ENCODE results near the gene FES.
"Not testable (repeated sequence)": the region's sequence is repeated elsewhere in the genome, so short reads cannot be mapped to it uniquely, and the experiment has no call there.

The FES gene

GRCh38 chr15:90892023-90892422 is 7.7 kb downstream of the FES start:
- no peaks in the 10 kb centered on the region for H3K9me3 Mint-ChIP-seq
- peaks cover 4% of the 10 kb centered on the region for H3K36me3 Mint-ChIP-seq (ENCODE audit: insufficient read depth)
- no peak for DNase-seq (ENCODE audit: low spot score in 2 of 2)
- H3K4me3 Mint-ChIP-seq = no peak overlapping the region
- peaks cover 17% of the 10 kb centered on the region for H3K4me1 Mint-ChIP-seq
- ATAC-seq (replicated peaks; ENCODE audit: extremely low read depth, poor library complexity, severe bottlenecking) = no peak
- H3K27me3 Mint-ChIP-seq = peaks cover 19% of the 10 kb centered on the region
- H3K27ac Mint-ChIP-seq (ENCODE audit: low read depth) = no peak overlapping the region

GRCh38 chr15:90892498-90893174 is 8.3 kb downstream of the FES start:
- Mint-ChIP-seq H3K27me3 (peaks cover 13% of the 10 kb centered on the region), H3K4me3 (no peak overlapping the region), H3K27ac (ENCODE audit: low read depth) (no peak overlapping the region), H3K36me3 (ENCODE audit: insufficient read depth) (peaks cover 4% of the 10 kb centered on the region), H3K9me3 (no peaks in the 10 kb centered on the region), H3K4me1 (peaks cover 15% of the 10 kb centered on the region)
- no peak for ATAC-seq (replicated peaks; ENCODE audit: extremely low read depth, poor library complexity, severe bottlenecking)
- no peak for DNase-seq (ENCODE audit: low spot score in 2 of 2)

- peaks cover 5% of the 10 kb centered on the region for H3K27me3 Mint-ChIP-seq
- H3K9me3 Mint-ChIP-seq = no peaks in the 10 kb centered on the region
- H3K36me3 Mint-ChIP-seq (ENCODE audit: insufficient read depth) = peaks cover 5% of the 10 kb centered on the region
- H3K4me3 Mint-ChIP-seq = no peak overlapping the region
- no peak overlapping the region for H3K27ac Mint-ChIP-seq (ENCODE audit: low read depth)
- H3K4me1 Mint-ChIP-seq = peaks cover 10% of the 10 kb centered on the region
- ATAC-seq (replicated peaks; ENCODE audit: extremely low read depth, poor library complexity, severe bottlenecking) (no peak), DNase-seq (ENCODE audit: low spot score in 2 of 2) (no peak)
Observed at GRCh38 chr15:90893175-90894090, 9.1 kb downstream of the FES start.

GRCh38 chr15:90895571-90896117 is 11.3 kb downstream of the FES start:
- no peak for DNase-seq (ENCODE audit: low spot score in 2 of 2)
- Mint-ChIP-seq H3K4me3 (no peak overlapping the region), H3K27me3 (no peaks in the 10 kb centered on the region), H3K9me3 (no peaks in the 10 kb centered on the region), H3K4me1 (no peaks in the 10 kb centered on the region), H3K27ac (ENCODE audit: low read depth) (no peak overlapping the region), H3K36me3 (ENCODE audit: insufficient read depth) (peaks cover 5% of the 10 kb centered on the region)
- ATAC-seq (replicated peaks; ENCODE audit: extremely low read depth, poor library complexity, severe bottlenecking) = no peak

GRCh38 chr15:90897131-90897655 is 12.9 kb downstream of the FES start:
- not testable (repeated sequence) for H3K4me3 Mint-ChIP-seq; ATAC-seq (replicated peaks; ENCODE audit: extremely low read depth, poor library complexity, severe bottlenecking); DNase-seq (ENCODE audit: low spot score in 2 of 2); H3K27me3 Mint-ChIP-seq; H3K4me1 Mint-ChIP-seq; H3K36me3 Mint-ChIP-seq (ENCODE audit: insufficient read depth); H3K9me3 Mint-ChIP-seq
- peak overlapping the region; percentile 63 for H3K27ac Mint-ChIP-seq (ENCODE audit: low read depth)

- Mint-ChIP-seq H3K4me1 (peaks cover 24% of the 10 kb centered on the region), H3K27ac (ENCODE audit: low read depth) (peak overlapping the region; percentile 82), H3K36me3 (ENCODE audit: insufficient read depth) (peaks cover 13% of the 10 kb centered on the region), H3K27me3 (no peaks in the 10 kb centered on the region), H3K9me3 (no peaks in the 10 kb centered on the region), H3K4me3 (peak overlapping the region; percentile 82)
- DNase-seq (ENCODE audit: low spot score in 2 of 2) = no peak
- no peak for ATAC-seq (replicated peaks; ENCODE audit: extremely low read depth, poor library complexity, severe bottlenecking)
Observed at GRCh38 chr15:90901175-90902039, 17.1 kb downstream of the FES start.

GRCh38 chr15:90902040-90902839 is 17.9 kb downstream of the FES start:
- no peaks in the 10 kb centered on the region for H3K27me3 Mint-ChIP-seq
- H3K36me3 Mint-ChIP-seq (ENCODE audit: insufficient read depth) = peaks cover 13% of the 10 kb centered on the region
- H3K9me3 Mint-ChIP-seq = no peaks in the 10 kb centered on the region
- peak; percentile 50 to 51 for DNase-seq (ENCODE audit: low spot score in 2 of 2)
- peak overlapping the region; percentile 82 for H3K4me3 Mint-ChIP-seq
- H3K4me1 Mint-ChIP-seq = peaks cover 24% of the 10 kb centered on the region
- H3K27ac Mint-ChIP-seq (ENCODE audit: low read depth) = peak overlapping the region; percentile 82
- ATAC-seq (replicated peaks; ENCODE audit: extremely low read depth, poor library complexity, severe bottlenecking) = peak; percentile 75

GRCh38 chr15:90902840-90903732 is 18.8 kb downstream of the FES start, which contains the start of gene MAN2A2:
TSS of gene MAN2A2 (plus strand) at chr15:90903302. CDS start at chr15:90904208, 906 bp downstream.
- peaks cover 17% of the 10 kb centered on the region for H3K36me3 Mint-ChIP-seq (ENCODE audit: insufficient read depth)
- H3K4me3 Mint-ChIP-seq = peak within 1 kb of the TSS; percentile 95
- ATAC-seq (replicated peaks; ENCODE audit: extremely low read depth, poor library complexity, severe bottlenecking) (peak; percentile 76), DNase-seq (ENCODE audit: low spot score in 2 of 2) (peak; percentile 44 to 56)
- H3K27ac Mint-ChIP-seq (ENCODE audit: low read depth) = peak within 1 kb of the TSS; percentile 92
- peaks cover 24% of the 10 kb centered on the region for H3K4me1 Mint-ChIP-seq
- no peaks in the 10 kb centered on the region for H3K9me3 Mint-ChIP-seq
- no peaks in the 10 kb centered on the region for H3K27me3 Mint-ChIP-seq

GRCh38 chr15:90903733-90904536 is 19.6 kb downstream of the FES start:
- Mint-ChIP-seq H3K4me1 (peaks cover 24% of the 10 kb centered on the region), H3K27me3 (no peaks in the 10 kb centered on the region), H3K27ac (ENCODE audit: low read depth) (peak overlapping the region; percentile 92), H3K36me3 (ENCODE audit: insufficient read depth) (peaks cover 17% of the 10 kb centered on the region), H3K4me3 (peak overlapping the region; percentile 95), H3K9me3 (no peaks in the 10 kb centered on the region)
- no peak for DNase-seq (ENCODE audit: low spot score in 2 of 2)
- ATAC-seq (replicated peaks; ENCODE audit: extremely low read depth, poor library complexity, severe bottlenecking) = no peak

GRCh38 chr15:90904746-90905145 is 20.4 kb downstream of the FES start:
- peak overlapping the region; percentile 13 for H3K4me3 Mint-ChIP-seq
- DNase-seq (ENCODE audit: low spot score in 2 of 2) (no peak), ATAC-seq (replicated peaks; ENCODE audit: extremely low read depth, poor library complexity, severe bottlenecking) (no peak)
- no peaks in the 10 kb centered on the region for H3K27me3 Mint-ChIP-seq
- H3K27ac Mint-ChIP-seq (ENCODE audit: low read depth) = no peak overlapping the region
- H3K36me3 Mint-ChIP-seq (ENCODE audit: insufficient read depth) = peaks cover 22% of the 10 kb centered on the region
- H3K9me3 Mint-ChIP-seq = no peaks in the 10 kb centered on the region
- H3K4me1 Mint-ChIP-seq = peaks cover 24% of the 10 kb centered on the region

All from central memory CD8-positive, alpha-beta T cell (primary cell).